Neural progenitor cell (in vitro differentiated cells): ENCODE measurements around the gene TXNDC11. TPM values are rescaled to one million over a fixed set of nuclear protein-coding genes. Genes with fewer than 3 reads are reported as not detected.

Experiments used
- DNase-seq: peaks from one replicate; pipeline ENCODE4 v3.0.0-alpha.2; 2016; ENCODE audit warnings: low spot score
- H2AFZ ChIP-seq: fragments of 200-600 bp; sonication (generic); replicated peaks from 2 replicates; pipeline ENCODE4 v1.6.1; 2016; ENCODE audit warnings: antibody characterized with exemption
- H3F3A ChIP-seq: fragments of 200-600 bp; sonication (generic); 2 replicates; pipeline ENCODE4 v1.6.1; 2016; ENCODE audit warnings: antibody characterized with exemption, low read depth
- H3K27ac ChIP-seq: fragments of 200-600 bp; sonication (generic); 2 replicates; pipeline ENCODE4 v1.5.1; 2016; ENCODE audit warnings: mild to moderate bottlenecking
- H3K27me3 ChIP-seq: fragments of 200-600 bp; sonication (generic); 2 replicates; pipeline ENCODE4 v1.6.1; 2016; ENCODE audit warnings: mild to moderate bottlenecking, moderate library complexity
- H3K36me3 ChIP-seq: fragments of 200-600 bp; sonication (generic); 2 replicates; pipeline ENCODE4 v1.5.1; 2016
- H3K4me1 ChIP-seq: fragments of 200-600 bp; sonication (generic); 2 replicates; pipeline ENCODE4 v1.6.1; 2016; ENCODE audit warnings: mixed run types
- H3K4me2 ChIP-seq: fragments of 200-600 bp; sonication (generic); 2 replicates; pipeline ENCODE4 v1.6.1; 2016
- H3K4me3 ChIP-seq: fragments of 200-600 bp; sonication (generic); 2 replicates; pipeline ENCODE4 v1.5.1; 2016
- H3K79me2 ChIP-seq: fragments of 200-600 bp; sonication (generic); 2 replicates; pipeline ENCODE4 v1.6.1; 2016; ENCODE audit warnings: low read depth
- H3K9ac ChIP-seq: fragments of 200-600 bp; sonication (generic); 2 replicates; pipeline ENCODE4 v1.6.1; 2016
- H3K9me3 ChIP-seq: fragments of 200-600 bp; sonication (generic); 2 replicates; pipeline ENCODE4 v1.5.1; 2016; ENCODE audit warnings: low read depth
- H4K20me1 ChIP-seq: fragments of 200-600 bp; sonication (generic); 2 replicates; pipeline ENCODE4 v1.6.1; 2016; ENCODE audit warnings: low read depth
- H3K27ac Mint-ChIP-seq: 3 replicates; pipeline ENCODE4 v1.8.0; 2021; ENCODE audit warnings: mixed read lengths
- H3K27me3 Mint-ChIP-seq: 2 replicates; pipeline ENCODE4 v1.8.0; 2022; ENCODE audit warnings: low read depth, mild to moderate bottlenecking, inconsistent platforms, moderate library complexity, mixed read lengths; ENCODE audit not compliant: insufficient read depth
- H3K36me3 Mint-ChIP-seq: 3 replicates; pipeline ENCODE4 v1.8.0; 2021; ENCODE audit warnings: mixed read lengths
- H3K4me1 Mint-ChIP-seq: 3 replicates; pipeline ENCODE4 v1.8.0; 2021; ENCODE audit warnings: mixed read lengths
- H3K4me3 Mint-ChIP-seq: 3 replicates; pipeline ENCODE4 v1.8.0; 2021; ENCODE audit warnings: mild to moderate bottlenecking, moderate library complexity, mixed read lengths
- H3K9me3 Mint-ChIP-seq: 3 replicates; pipeline ENCODE4 v1.8.0; 2020; ENCODE audit warnings: mixed read lengths
- CTCF ChIP-seq: fragments of 200-600 bp; sonication (generic); IDR thresholded peaks from 2 replicates; pipeline ENCODE4 v1.5.1; 2017; ENCODE audit warnings: antibody characterized with exemption, mild to moderate bottlenecking
- EZH2 ChIP-seq: fragments of 200-600 bp; sonication (generic); IDR thresholded peaks from 2 replicates; pipeline ENCODE4 v1.6.1; 2017; ENCODE audit warnings: antibody characterized with exemption, mild to moderate bottlenecking, moderate library complexity
- EZH2phosphoT487 ChIP-seq: fragments of 200-600 bp; sonication (generic); IDR thresholded peaks from 2 replicates; pipeline ENCODE4 v1.6.1; 2017; ENCODE audit warnings: antibody characterized with exemption
- total RNA-seq: library from RNA; depleted of rRNA; stranded (reverse); fragments of >200 nt; gene quantifications from 2 replicates; pipeline ENCODE4 v1.2.3, GENCODE V29; 2015; ENCODE audit warnings: low replicate concordance

TXNDC11 gene
- total RNA-seq, 1 donor from 2014 or later = 7.4 TPM

GRCh38 chr16:11757671-11758545, 15.3 kb upstream of the TXNDC11 start:
- Histone ChIP-seq H3K4me3 (no peak overlapping the region), H4K20me1 (no peaks in the 10 kb centered on the region), H3K79me2 (no peaks in the 10 kb centered on the region), H2AFZ (no peak overlapping the region), H3K9me3 (no peaks in the 10 kb centered on the region), H3K27me3 (no peaks in the 10 kb centered on the region), H3K4me2 (no peak overlapping the region), H3F3A (no peaks in the 10 kb centered on the region), H3K36me3 (peaks cover 21% of the 10 kb centered on the region), H3K27ac (no peak overlapping the region), H3K4me1 (no peaks in the 10 kb centered on the region), H3K9ac (no peak overlapping the region)
- Mint-ChIP-seq H3K36me3 (peaks cover 27% of the 10 kb centered on the region), H3K27ac (no peak overlapping the region), H3K4me1 (no peaks in the 10 kb centered on the region), H3K9me3 (no peaks in the 10 kb centered on the region), H3K4me3 (no peak overlapping the region), H3K27me3 (no peaks in the 10 kb centered on the region)
- TF ChIP-seq EZH2phosphoT487 (no peak), EZH2 (no peak), CTCF (no peak)
- no peak for DNase-seq

GRCh38 chr16:11756248-11756647, 13.6 kb upstream of the TXNDC11 start:
- H3K27ac Mint-ChIP-seq = no peak overlapping the region
- H3K9me3 ChIP-seq = no peaks in the 10 kb centered on the region
- H3K36me3 ChIP-seq = peaks cover 19% of the 10 kb centered on the region
- no peaks in the 10 kb centered on the region for H3K4me1 Mint-ChIP-seq
- DNase-seq = no peak
- H2AFZ ChIP-seq = no peak overlapping the region
- no peak overlapping the region for H3K27ac ChIP-seq
- TF ChIP-seq EZH2phosphoT487 (no peak), CTCF (no peak), EZH2 (no peak)
- H3K27me3 Mint-ChIP-seq = no peaks in the 10 kb centered on the region
- no peak overlapping the region for H3K4me3 Mint-ChIP-seq
- no peaks in the 10 kb centered on the region for H4K20me1 ChIP-seq
- H3K4me3 ChIP-seq = no peak overlapping the region
- no peak overlapping the region for H3K9ac ChIP-seq
- H3F3A ChIP-seq = no peaks in the 10 kb centered on the region
- no peaks in the 10 kb centered on the region for H3K9me3 Mint-ChIP-seq
- no peaks in the 10 kb centered on the region for H3K79me2 ChIP-seq
- H3K36me3 Mint-ChIP-seq = peaks cover 27% of the 10 kb centered on the region
- no peaks in the 10 kb centered on the region for H3K27me3 ChIP-seq
- H3K4me1 ChIP-seq = no peaks in the 10 kb centered on the region
- H3K4me2 ChIP-seq = no peak overlapping the region

- no peak overlapping the region for H3K4me3 Mint-ChIP-seq
These were observed 12.5 kb upstream of the TXNDC11 start for GRCh38 chr16:11755022-11755760.

More at GRCh38 chr16:11755022-11755760, 12.5 kb upstream of the TXNDC11 start:
- Histone ChIP-seq H3K79me2 (no peaks in the 10 kb centered on the region), H3F3A (peaks cover 3% of the 10 kb centered on the region), H2AFZ (no peak overlapping the region), H3K4me2 (no peak overlapping the region), H3K27me3 (no peaks in the 10 kb centered on the region), H3K36me3 (peaks cover 22% of the 10 kb centered on the region), H3K4me3 (no peak overlapping the region), H3K4me1 (no peaks in the 10 kb centered on the region), H3K27ac (no peak overlapping the region), H3K9ac (no peak overlapping the region), H4K20me1 (no peaks in the 10 kb centered on the region), H3K9me3 (no peaks in the 10 kb centered on the region)
- DNase-seq = no peak
- TF ChIP-seq EZH2 (no peak), EZH2phosphoT487 (no peak), CTCF (no peak)
- Mint-ChIP-seq H3K36me3 (peaks cover 27% of the 10 kb centered on the region), H3K27ac (no peak overlapping the region), H3K4me1 (no peaks in the 10 kb centered on the region), H3K9me3 (no peaks in the 10 kb centered on the region), H3K27me3 (no peaks in the 10 kb centered on the region)
